Measurements from ENCODE around the gene BCL7B. TPM values are rescaled to one million over a fixed set of nuclear protein-coding genes. Genes with fewer than 3 reads are reported as not detected.

The BCL7B gene
- total and polyA plus RNA-seq, 8 donors = 9.0 to 105 (median 65.2) TPM

- Histone ChIP-seq H3K4me1 (no peaks in the 10 kb centered on the region), H3K27ac (no peak overlapping the region), H3K4me3 (no peak overlapping the region), H3K36me3 (no peaks in the 10 kb centered on the region), H3K9me3 (no peaks in the 10 kb centered on the region), H3K27me3 (peaks cover 0 to 81% (median 20%) of the 10 kb centered on the region in 3 donors)
- no peak for TF ChIP-seq POLR2A (IDR thresholded peaks at IDR 0.05)
- intact Hi-C loops (cut with DNase I; ENCODE audit: low total_unique reads) = no loop called here
- 55 to 69% (median 58%) methylated on average over 7 of the region's 7 CpGs for WGBS, 5 donors
- DNase-seq = no peak
Measured at GRCh38 chr7:73599916-73600315, 42.4 kb upstream of the BCL7B start.

- Histone ChIP-seq H3K4me1 (no peaks in the 10 kb centered on the region), H3K4me3 (no peak overlapping the region), H3K27me3 (peaks cover 0 to 79% (median 20%) of the 10 kb centered on the region in 3 donors), H3K27ac (no peak overlapping the region), H3K9me3 (no peaks in the 10 kb centered on the region), H3K36me3 (no peaks in the 10 kb centered on the region)
- intact Hi-C loops (cut with DNase I; ENCODE audit: low total_unique reads) = no loop called here
- 63 to 75% (median 65%) methylated on average over 13 of the region's 13 CpGs for WGBS, 5 donors
- TF ChIP-seq POLR2AphosphoS5 (IDR thresholded peaks at IDR 0.05) = no peak
- DNase-seq = no peak
Measured at GRCh38 chr7:73599151-73599882, 41.8 kb upstream of the BCL7B start.

- Histone ChIP-seq H3K27ac (no peak overlapping the region), H3K36me3 (no peaks in the 10 kb centered on the region), H3K27me3 (peaks cover 0 to 70% (median 16%) of the 10 kb centered on the region in 3 donors), H3K4me1 (no peaks in the 10 kb centered on the region), H3K4me3 (no peak overlapping the region), H3K9me3 (no peaks in the 10 kb centered on the region)
- DNase-seq = no peak
- WGBS, 5 donors = 82 to 92% (median 88%) methylated on average over 5 of the region's 5 CpGs
- no peak for TF ChIP-seq EP300 (IDR thresholded peaks at IDR 0.05)
- no peak for TF ChIP-seq CTCF (IDR thresholded peaks at IDR 0.05)
- TF ChIP-seq POLR2AphosphoS5 (IDR thresholded peaks at IDR 0.05) = no peak
- no peak for TF ChIP-seq POLR2A (IDR thresholded peaks at IDR 0.05)
- intact Hi-C loops (cut with DNase I; ENCODE audit: low total_unique reads) = no loop called here
Measured at GRCh38 chr7:73597978-73598782, 40.7 kb upstream of the BCL7B start.

DNA sequence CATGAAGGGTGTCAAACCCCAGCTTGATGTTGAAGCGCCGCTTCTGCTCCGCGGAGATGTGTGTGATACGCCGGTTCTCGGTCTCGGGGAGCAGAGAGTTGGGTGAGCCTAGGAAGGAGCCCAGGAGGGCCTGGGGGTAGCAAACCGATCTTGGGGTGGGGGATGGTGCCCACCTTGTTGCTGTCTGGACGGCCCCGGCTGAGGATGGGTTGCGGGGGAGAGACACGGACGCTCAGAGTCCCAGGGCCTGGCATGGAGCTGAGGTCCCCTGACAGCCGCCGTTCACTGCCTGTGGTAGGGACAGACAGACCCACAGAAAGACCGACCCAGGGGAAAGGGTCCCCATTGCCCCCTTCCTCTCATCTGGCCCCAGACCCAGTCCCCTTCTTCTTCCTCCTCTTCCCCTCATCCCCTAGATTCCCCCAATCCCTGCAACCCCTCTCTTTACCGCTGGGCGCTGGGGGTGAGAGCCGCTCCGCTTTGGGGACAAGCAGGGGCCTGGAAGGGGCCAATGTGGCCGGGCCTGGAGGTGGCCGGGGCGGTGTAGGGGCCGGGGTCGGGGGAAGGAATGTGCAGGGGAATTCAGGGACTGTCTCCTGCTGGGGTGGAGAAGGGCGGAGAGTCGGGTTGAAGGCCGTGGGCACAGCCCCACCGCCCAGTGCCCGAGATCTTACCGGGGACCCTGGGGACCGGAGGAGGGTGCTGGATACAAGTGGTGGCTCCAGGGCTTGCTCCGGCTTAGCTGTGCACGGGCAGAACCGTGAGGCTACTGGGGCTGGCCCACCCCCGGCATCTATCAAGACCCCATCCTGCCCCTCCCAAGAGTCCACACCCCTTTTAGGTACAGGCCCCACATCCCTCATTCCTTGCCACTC, 38.9 kb upstream of the BCL7B start:
- no peaks in the 10 kb centered on the region for H3K36me3 ChIP-seq
- no peaks in the 10 kb centered on the region for H3K9me3 ChIP-seq
- H3K4me3 ChIP-seq = no peak overlapping the region
- TF ChIP-seq CTCF (IDR thresholded peaks at IDR 0.05) = no peak
- no peak for TF ChIP-seq POLR2A (IDR thresholded peaks at IDR 0.05)
- no peak for TF ChIP-seq POLR2AphosphoS5 (IDR thresholded peaks at IDR 0.05)
- TF ChIP-seq EP300 (IDR thresholded peaks at IDR 0.05) = no peak
- H3K4me1 ChIP-seq = no peaks in the 10 kb centered on the region
- H3K27me3 ChIP-seq = peaks cover 0 to 55% (median 5%) of the 10 kb centered on the region in 3 donors
- H3K27ac ChIP-seq = no peak overlapping the region
- intact Hi-C loops (cut with DNase I; ENCODE audit: low total_unique reads) = no loop called here
- DNase-seq = no peak
- 49 to 69% (median 65%) methylated on average over 33 to 37 of the region's 37 CpGs for WGBS, 5 donors

GRCh38 chr7:73595358-73595757, 37.9 kb upstream of the BCL7B start:
- DNase-seq = no peak
- Histone ChIP-seq H3K4me3 (no peak overlapping the region), H3K36me3 (no peaks in the 10 kb centered on the region), H3K4me1 (no peaks in the 10 kb centered on the region), H3K27me3 (peaks cover 0 to 47% (median 5%) of the 10 kb centered on the region in 3 donors), H3K9me3 (no peaks in the 10 kb centered on the region), H3K27ac (no peak overlapping the region)
- no peak for TF ChIP-seq EP300 (IDR thresholded peaks at IDR 0.05)
- no peak for TF ChIP-seq POLR2A (IDR thresholded peaks at IDR 0.05)
- no peak for TF ChIP-seq POLR2AphosphoS5 (IDR thresholded peaks at IDR 0.05)
- no peak for TF ChIP-seq CTCF (IDR thresholded peaks at IDR 0.05)
- intact Hi-C loops (cut with DNase I; ENCODE audit: low total_unique reads) = no loop called here
- 55 to 92% (median 89%) methylated on average over 2 to 9 of the region's 9 CpGs for WGBS, 5 donors
